GM23338 (cell line): ENCODE measurements around the gene IL22. TPM values are rescaled to one million over a fixed set of nuclear protein-coding genes. Genes with fewer than 3 reads are reported as not detected.

ENCODE experiments used
- ATAC-seq: fragments of 200-7000 bp; cut with Tn5 transposase; 3 replicates; pipeline ENCODE4 v1.9.1; 2020
- DNase-seq: peaks from one replicate; pipeline ENCODE4 v3.0.0-alpha.2; 2015; ENCODE audit warnings: low spot score
- H2AFZ ChIP-seq: fragments of 200-600 bp; sonication (generic); 2 replicates; pipeline ENCODE4 v1.8.0; 2016; ENCODE audit warnings: antibody characterized with exemption, mild to moderate bottlenecking, moderate library complexity
- H3F3A ChIP-seq: fragments of 200-600 bp; sonication (generic); replicated peaks from 2 replicates; pipeline ENCODE4 v1.8.0; 2017; ENCODE audit warnings: antibody characterized with exemption, mixed run types, low read depth
- H3K27ac ChIP-seq: fragments of 200-600 bp; sonication (generic); 2 replicates; pipeline ENCODE4 v1.6.1; 2016; ENCODE audit warnings: low read depth
- H3K27me3 ChIP-seq: fragments of 200-600 bp; sonication (generic); 2 replicates; pipeline ENCODE4 v1.8.0; 2016; ENCODE audit warnings: mild to moderate bottlenecking, mixed run types, moderate library complexity; ENCODE audit not compliant: insufficient read depth
- H3K36me3 ChIP-seq: fragments of 200-600 bp; sonication (generic); 2 replicates; pipeline ENCODE4 v1.8.0; 2016; ENCODE audit warnings: mild to moderate bottlenecking; ENCODE audit not compliant: insufficient read depth
- H3K4me1 ChIP-seq: fragments of 200-600 bp; sonication (generic); 2 replicates; pipeline ENCODE4 v1.8.0; 2016; ENCODE audit warnings: mild to moderate bottlenecking, moderate library complexity; ENCODE audit not compliant: insufficient read depth
- H3K4me2 ChIP-seq: fragments of 200-600 bp; sonication (generic); 2 replicates; pipeline ENCODE4 v1.7.1; 2017; ENCODE audit warnings: mixed run types
- H3K4me3 ChIP-seq: fragments of 200-600 bp; sonication (generic); 2 replicates; pipeline ENCODE4 v1.6.1; 2016; ENCODE audit warnings: mixed run types
- H3K79me2 ChIP-seq: fragments of 200-600 bp; sonication (generic); replicated peaks from 2 replicates; pipeline ENCODE4 v1.8.0; 2017; ENCODE audit warnings: mild to moderate bottlenecking; ENCODE audit not compliant: insufficient read depth
- H3K9me2 ChIP-seq: fragments of 200-600 bp; sonication (generic); 2 replicates; pipeline ENCODE4 v1.8.0; 2017; ENCODE audit not compliant: insufficient read depth
- H4K20me1 ChIP-seq: fragments of 200-600 bp; sonication (generic); replicated peaks from 2 replicates; pipeline ENCODE4 v1.8.0; 2017; ENCODE audit warnings: mild to moderate bottlenecking; ENCODE audit not compliant: insufficient read depth
- H3K27ac Mint-ChIP-seq: 2 replicates; pipeline ENCODE4 v1.8.0; 2020; ENCODE audit warnings: inconsistent platforms, mild to moderate bottlenecking, moderate library complexity, mixed read lengths
- H3K27me3 Mint-ChIP-seq: 3 replicates; pipeline ENCODE4 v1.8.0; 2022; ENCODE audit warnings: low read depth, mild to moderate bottlenecking, moderate library complexity, mixed read lengths, inconsistent platforms; ENCODE audit not compliant: insufficient read depth, poor library complexity
- H3K36me3 Mint-ChIP-seq: 3 replicates; pipeline ENCODE4 v1.8.0; 2021; ENCODE audit warnings: low read depth, mild to moderate bottlenecking, inconsistent platforms, moderate library complexity, mixed read lengths
- H3K4me1 Mint-ChIP-seq: 3 replicates; pipeline ENCODE4 v1.8.0; 2020; ENCODE audit warnings: mild to moderate bottlenecking, inconsistent platforms, mixed read lengths
- H3K4me3 Mint-ChIP-seq: 3 replicates; pipeline ENCODE4 v1.8.0; 2021; ENCODE audit warnings: moderate library complexity, mild to moderate bottlenecking, inconsistent platforms, mixed read lengths
- H3K9me3 Mint-ChIP-seq: 3 replicates; pipeline ENCODE4 v1.8.0; 2020; ENCODE audit warnings: moderate library complexity, mild to moderate bottlenecking, inconsistent platforms, mixed read lengths
- CREB1 ChIP-seq: fragments of 250-450 bp; sonication (Bioruptor Pico); IDR thresholded peaks from 2 replicates; pipeline ENCODE4 v1.5.0; 2020; ENCODE audit warnings: low read depth, mild to moderate bottlenecking, moderate library complexity
- EZH2 ChIP-seq: fragments of 200-600 bp; sonication (generic); IDR thresholded peaks from one replicate; pipeline ENCODE4 v1.8.0; 2017; ENCODE audit warnings: antibody characterized with exemption, mild to moderate bottlenecking, low read depth; ENCODE audit not compliant: unreplicated experiment
- EZH2phosphoT487 ChIP-seq: fragments of 200-600 bp; sonication (generic); IDR thresholded peaks from one replicate; pipeline ENCODE4 v1.8.1; 2018; ENCODE audit warnings: antibody characterized with exemption; ENCODE audit not compliant: unreplicated experiment
- JUNB ChIP-seq: IDR thresholded peaks from one replicate; pipeline ENCODE4 v1.6.1; 2016; ENCODE audit warnings: antibody characterized with exemption; ENCODE audit not compliant: unreplicated experiment
- NANOG ChIP-seq: IDR thresholded peaks from 2 replicates; pipeline ENCODE4 v1.6.1; 2016; ENCODE audit warnings: antibody characterized with exemption, borderline replicate concordance
- STAT1 ChIP-seq: IDR thresholded peaks from one replicate; pipeline ENCODE4 v1.6.1; 2016; ENCODE audit warnings: antibody characterized with exemption; ENCODE audit not compliant: unreplicated experiment
- polyA plus RNA-seq: library from polyadenylated mRNA; unstranded; fragments of >200 nt; fragmentation: Nextera tagmentation; extraction: Ambion mirVana; gene quantifications from 2 replicates; pipeline ENCODE4 v1.2.1, GENCODE V29; 2016
- total RNA-seq: library from RNA; depleted of rRNA; stranded (reverse); fragments of >200 nt; shearing (Covaris generic); gene quantifications from 2 replicates; pipeline ENCODE4 v1.2.3, GENCODE V29; 2014
- TF ChIP-seq, protein P1 (sequence below): IDR thresholded peaks from one replicate; pipeline ENCODE4 v1.6.1; 2018; ENCODE audit warnings: antibody characterized with exemption; ENCODE audit not compliant: unreplicated experiment
- TF ChIP-seq, protein P2 (sequence below): fragments of 250-450 bp; sonication (Bioruptor Pico); IDR thresholded peaks from 2 replicates; pipeline ENCODE4 v1.5.0; 2020; ENCODE audit warnings: mild to moderate bottlenecking, moderate library complexity
- TF ChIP-seq, protein P3 (sequence below), 2 experiments: fragments of 200-600 bp in 1 of 2; sonication (generic) in 1 of 2; conservative IDR thresholded peaks; 2 replicates each; pipeline versions ENCODE4 v1.5.1 to v1.6.1; 2016 to 2017; ENCODE audit warnings: antibody characterized with exemption in 2 of 2, low read depth in 2 of 2, mild to moderate bottlenecking in 2 of 2, moderate library complexity in 1 of 2

Gene IL22
- total and polyA plus RNA-seq, 2 experiments from 2014 or later, result not detected

DNA sequence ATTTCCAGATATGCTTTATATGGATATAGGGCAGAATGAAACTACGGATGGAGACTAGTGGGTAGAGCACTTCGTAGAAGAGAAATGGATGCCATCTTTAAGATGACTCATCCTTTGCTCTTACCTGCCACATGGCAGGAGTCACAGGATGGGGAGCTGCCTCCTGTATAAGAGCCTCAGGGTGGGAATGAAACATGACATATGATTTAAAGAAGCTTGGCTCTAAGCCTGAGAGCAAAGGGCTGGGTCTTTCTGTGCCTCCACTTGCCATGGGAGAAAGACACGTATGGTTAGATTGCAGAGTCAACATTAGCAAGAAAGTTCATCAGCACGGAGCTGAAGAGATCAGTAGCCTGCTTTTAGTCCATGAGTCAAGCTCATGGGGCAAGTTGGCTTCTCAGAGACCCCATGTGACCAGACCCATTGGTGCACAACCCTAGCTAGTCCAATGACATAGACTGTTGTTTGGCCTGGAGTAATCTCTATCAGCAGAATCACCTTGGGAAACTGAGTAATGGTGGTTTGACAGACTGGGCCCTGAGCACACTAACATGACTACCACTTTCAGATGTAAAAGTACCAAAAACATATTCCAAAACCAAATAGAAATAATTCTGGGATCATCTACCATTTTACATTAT lies 38.1 kb upstream of the IL22 start:
- H2AFZ ChIP-seq, result no peak overlapping the region
- no peaks in the 10 kb centered on the region for H4K20me1 ChIP-seq
- TF ChIP-seq, protein P1, sequence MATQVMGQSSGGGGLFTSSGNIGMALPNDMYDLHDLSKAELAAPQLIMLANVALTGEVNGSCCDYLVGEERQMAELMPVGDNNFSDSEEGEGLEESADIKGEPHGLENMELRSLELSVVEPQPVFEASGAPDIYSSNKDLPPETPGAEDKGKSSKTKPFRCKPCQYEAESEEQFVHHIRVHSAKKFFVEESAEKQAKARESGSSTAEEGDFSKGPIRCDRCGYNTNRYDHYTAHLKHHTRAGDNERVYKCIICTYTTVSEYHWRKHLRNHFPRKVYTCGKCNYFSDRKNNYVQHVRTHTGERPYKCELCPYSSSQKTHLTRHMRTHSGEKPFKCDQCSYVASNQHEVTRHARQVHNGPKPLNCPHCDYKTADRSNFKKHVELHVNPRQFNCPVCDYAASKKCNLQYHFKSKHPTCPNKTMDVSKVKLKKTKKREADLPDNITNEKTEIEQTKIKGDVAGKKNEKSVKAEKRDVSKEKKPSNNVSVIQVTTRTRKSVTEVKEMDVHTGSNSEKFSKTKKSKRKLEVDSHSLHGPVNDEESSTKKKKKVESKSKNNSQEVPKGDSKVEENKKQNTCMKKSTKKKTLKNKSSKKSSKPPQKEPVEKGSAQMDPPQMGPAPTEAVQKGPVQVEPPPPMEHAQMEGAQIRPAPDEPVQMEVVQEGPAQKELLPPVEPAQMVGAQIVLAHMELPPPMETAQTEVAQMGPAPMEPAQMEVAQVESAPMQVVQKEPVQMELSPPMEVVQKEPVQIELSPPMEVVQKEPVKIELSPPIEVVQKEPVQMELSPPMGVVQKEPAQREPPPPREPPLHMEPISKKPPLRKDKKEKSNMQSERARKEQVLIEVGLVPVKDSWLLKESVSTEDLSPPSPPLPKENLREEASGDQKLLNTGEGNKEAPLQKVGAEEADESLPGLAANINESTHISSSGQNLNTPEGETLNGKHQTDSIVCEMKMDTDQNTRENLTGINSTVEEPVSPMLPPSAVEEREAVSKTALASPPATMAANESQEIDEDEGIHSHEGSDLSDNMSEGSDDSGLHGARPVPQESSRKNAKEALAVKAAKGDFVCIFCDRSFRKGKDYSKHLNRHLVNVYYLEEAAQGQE, result no peak
- TF ChIP-seq, protein P2, sequence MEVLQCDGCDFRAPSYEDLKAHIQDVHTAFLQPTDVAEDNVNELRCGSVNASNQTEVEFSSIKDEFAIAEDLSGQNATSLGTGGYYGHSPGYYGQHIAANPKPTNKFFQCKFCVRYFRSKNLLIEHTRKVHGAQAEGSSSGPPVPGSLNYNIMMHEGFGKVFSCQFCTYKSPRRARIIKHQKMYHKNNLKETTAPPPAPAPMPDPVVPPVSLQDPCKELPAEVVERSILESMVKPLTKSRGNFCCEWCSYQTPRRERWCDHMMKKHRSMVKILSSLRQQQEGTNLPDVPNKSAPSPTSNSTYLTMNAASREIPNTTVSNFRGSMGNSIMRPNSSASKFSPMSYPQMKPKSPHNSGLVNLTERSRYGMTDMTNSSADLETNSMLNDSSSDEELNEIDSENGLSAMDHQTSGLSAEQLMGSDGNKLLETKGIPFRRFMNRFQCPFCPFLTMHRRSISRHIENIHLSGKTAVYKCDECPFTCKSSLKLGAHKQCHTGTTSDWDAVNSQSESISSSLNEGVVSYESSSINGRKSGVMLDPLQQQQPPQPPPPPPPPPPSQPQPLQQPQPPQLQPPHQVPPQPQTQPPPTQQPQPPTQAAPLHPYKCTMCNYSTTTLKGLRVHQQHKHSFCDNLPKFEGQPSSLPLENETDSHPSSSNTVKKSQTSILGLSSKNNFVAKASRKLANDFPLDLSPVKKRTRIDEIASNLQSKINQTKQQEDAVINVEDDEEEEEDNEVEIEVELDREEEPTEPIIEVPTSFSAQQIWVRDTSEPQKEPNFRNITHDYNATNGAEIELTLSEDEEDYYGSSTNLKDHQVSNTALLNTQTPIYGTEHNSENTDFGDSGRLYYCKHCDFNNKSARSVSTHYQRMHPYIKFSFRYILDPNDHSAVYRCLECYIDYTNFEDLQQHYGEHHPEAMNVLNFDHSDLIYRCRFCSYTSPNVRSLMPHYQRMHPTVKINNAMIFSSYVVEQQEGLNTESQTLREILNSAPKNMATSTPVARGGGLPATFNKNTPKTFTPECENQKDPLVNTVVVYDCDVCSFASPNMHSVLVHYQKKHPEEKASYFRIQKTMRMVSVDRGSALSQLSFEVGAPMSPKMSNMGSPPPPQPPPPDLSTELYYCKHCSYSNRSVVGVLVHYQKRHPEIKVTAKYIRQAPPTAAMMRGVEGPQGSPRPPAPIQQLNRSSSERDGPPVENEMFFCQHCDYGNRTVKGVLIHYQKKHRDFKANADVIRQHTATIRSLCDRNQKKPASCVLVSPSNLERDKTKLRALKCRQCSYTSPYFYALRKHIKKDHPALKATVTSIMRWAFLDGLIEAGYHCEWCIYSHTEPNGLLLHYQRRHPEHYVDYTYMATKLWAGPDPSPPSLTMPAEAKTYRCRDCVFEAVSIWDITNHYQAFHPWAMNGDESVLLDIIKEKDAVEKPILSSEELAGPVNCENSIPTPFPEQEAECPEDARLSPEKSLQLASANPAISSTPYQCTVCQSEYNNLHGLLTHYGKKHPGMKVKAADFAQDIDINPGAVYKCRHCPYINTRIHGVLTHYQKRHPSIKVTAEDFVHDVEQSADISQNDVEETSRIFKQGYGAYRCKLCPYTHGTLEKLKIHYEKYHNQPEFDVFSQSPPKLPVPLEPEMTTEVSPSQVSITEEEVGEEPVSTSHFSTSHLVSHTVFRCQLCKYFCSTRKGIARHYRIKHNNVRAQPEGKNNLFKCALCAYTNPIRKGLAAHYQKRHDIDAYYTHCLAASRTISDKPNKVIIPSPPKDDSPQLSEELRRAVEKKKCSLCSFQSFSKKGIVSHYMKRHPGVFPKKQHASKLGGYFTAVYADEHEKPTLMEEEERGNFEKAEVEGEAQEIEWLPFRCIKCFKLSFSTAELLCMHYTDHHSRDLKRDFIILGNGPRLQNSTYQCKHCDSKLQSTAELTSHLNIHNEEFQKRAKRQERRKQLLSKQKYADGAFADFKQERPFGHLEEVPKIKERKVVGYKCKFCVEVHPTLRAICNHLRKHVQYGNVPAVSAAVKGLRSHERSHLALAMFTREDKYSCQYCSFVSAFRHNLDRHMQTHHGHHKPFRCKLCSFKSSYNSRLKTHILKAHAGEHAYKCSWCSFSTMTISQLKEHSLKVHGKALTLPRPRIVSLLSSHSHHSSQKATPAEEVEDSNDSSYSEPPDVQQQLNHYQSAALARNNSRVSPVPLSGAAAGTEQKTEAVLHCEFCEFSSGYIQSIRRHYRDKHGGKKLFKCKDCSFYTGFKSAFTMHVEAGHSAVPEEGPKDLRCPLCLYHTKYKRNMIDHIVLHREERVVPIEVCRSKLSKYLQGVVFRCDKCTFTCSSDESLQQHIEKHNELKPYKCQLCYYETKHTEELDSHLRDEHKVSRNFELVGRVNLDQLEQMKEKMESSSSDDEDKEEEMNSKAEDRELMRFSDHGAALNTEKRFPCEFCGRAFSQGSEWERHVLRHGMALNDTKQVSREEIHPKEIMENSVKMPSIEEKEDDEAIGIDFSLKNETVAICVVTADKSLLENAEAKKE, result no peak
- TF ChIP-seq CREB1 (CRISPR knock-in tag) (no peak), JUNB (no peak), EZH2phosphoT487 (no peak), STAT1 (no peak), NANOG (no peak), EZH2 (no peak)
- TF ChIP-seq, protein P3, sequence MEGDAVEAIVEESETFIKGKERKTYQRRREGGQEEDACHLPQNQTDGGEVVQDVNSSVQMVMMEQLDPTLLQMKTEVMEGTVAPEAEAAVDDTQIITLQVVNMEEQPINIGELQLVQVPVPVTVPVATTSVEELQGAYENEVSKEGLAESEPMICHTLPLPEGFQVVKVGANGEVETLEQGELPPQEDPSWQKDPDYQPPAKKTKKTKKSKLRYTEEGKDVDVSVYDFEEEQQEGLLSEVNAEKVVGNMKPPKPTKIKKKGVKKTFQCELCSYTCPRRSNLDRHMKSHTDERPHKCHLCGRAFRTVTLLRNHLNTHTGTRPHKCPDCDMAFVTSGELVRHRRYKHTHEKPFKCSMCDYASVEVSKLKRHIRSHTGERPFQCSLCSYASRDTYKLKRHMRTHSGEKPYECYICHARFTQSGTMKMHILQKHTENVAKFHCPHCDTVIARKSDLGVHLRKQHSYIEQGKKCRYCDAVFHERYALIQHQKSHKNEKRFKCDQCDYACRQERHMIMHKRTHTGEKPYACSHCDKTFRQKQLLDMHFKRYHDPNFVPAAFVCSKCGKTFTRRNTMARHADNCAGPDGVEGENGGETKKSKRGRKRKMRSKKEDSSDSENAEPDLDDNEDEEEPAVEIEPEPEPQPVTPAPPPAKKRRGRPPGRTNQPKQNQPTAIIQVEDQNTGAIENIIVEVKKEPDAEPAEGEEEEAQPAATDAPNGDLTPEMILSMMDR (conservative IDR thresholded peaks at IDR 0.05; ENCODE audit: low read depth in 2 of 2), result no peak
- H3K27ac Mint-ChIP-seq, result no peak overlapping the region
- no peak overlapping the region for H3K4me3 ChIP-seq
- H3K4me2 ChIP-seq, result no peak overlapping the region
- H3K36me3 ChIP-seq, result no peaks in the 10 kb centered on the region
- no peaks in the 10 kb centered on the region for H3K36me3 Mint-ChIP-seq
- H3K4me1 ChIP-seq, result no peaks in the 10 kb centered on the region
- no peaks in the 10 kb centered on the region for H3K9me2 ChIP-seq
- DNase-seq (no peak), ATAC-seq (no peak)
- no peaks in the 10 kb centered on the region for H3K79me2 ChIP-seq
- H3K27ac ChIP-seq, result no peak overlapping the region
- H3K27me3 ChIP-seq, result no peaks in the 10 kb centered on the region
- no peaks in the 10 kb centered on the region for H3K27me3 Mint-ChIP-seq
- no peak overlapping the region for H3K4me3 Mint-ChIP-seq
- H3F3A ChIP-seq, result no peaks in the 10 kb centered on the region
- H3K4me1 Mint-ChIP-seq, result peaks cover 3% of the 10 kb centered on the region; the same call in 2 of the 3 replicates
- no peaks in the 10 kb centered on the region for H3K9me3 Mint-ChIP-seq
